ENCODE data around the gene CLK2.
"Not testable (repeated sequence)": the region's sequence is repeated elsewhere in the genome, so short reads cannot be mapped to it uniquely, and the experiment has no call there.

GRCh38 chr1:155233502-155233901 is 39.8 kb downstream of the CLK2 start:
- TF ChIP-seq CTCF, EZH2phosphoT487 (IDR thresholded peaks at IDR 0.05; ENCODE audit: low read length): not testable (repeated sequence)

Measured in MM.1S (cell line).